HEK293T (cell line): ENCODE measurements around the gene CELF4.

Experiments used
- CTCF ChIA-PET: fragments of 350-600 bp; formaldehyde crosslinking; extraction: SDS; loops from one replicate; lab custom pipeline; 2021; ENCODE audit warnings: antibody characterized with exemption, inconsistent platforms; lab: Yijun Ruan, JAX
- POLR2A ChIA-PET: fragments of 350-600 bp; formaldehyde crosslinking; extraction: SDS; loops from one replicate; lab custom pipeline; 2020; ENCODE audit warnings: antibody characterized with exemption, inconsistent platforms; lab: Yijun Ruan, JAX
- DNase-seq: peaks from one replicate; pipeline ENCODE4 v3.0.0; 2012; ENCODE audit warnings: mixed read lengths; ENCODE audit errors: extremely low spot score
- ARNT ChIP-seq: fragments of 450-650 bp; IDR thresholded peaks from 2 replicates; pipeline ENCODE4 v1.6.1; 2017; ENCODE audit warnings: mild to moderate bottlenecking
- BHLHE40 ChIP-seq: fragments of 450-650 bp; IDR thresholded peaks from 2 replicates; pipeline ENCODE4 v1.6.1; 2016; ENCODE audit warnings: mild to moderate bottlenecking, moderate library complexity, borderline replicate concordance
- CTBP1 ChIP-seq: fragments of 450-650 bp; IDR thresholded peaks from 2 replicates; pipeline ENCODE4 v1.6.1; 2016; ENCODE audit warnings: borderline replicate concordance
- ELF4 ChIP-seq: fragments of 450-650 bp; IDR thresholded peaks from 2 replicates; pipeline ENCODE4 v1.6.1; 2017; ENCODE audit warnings: antibody characterized with exemption
- FOXA1 ChIP-seq: fragments of 450-650 bp; IDR thresholded peaks from 2 replicates; pipeline ENCODE4 v1.6.1; 2016; ENCODE audit warnings: mild to moderate bottlenecking
- FOXK2 ChIP-seq: fragments of 450-650 bp; IDR thresholded peaks from 2 replicates; pipeline ENCODE4 v1.6.1; 2016; ENCODE audit warnings: mild to moderate bottlenecking
- FOXM1 ChIP-seq: fragments of 450-650 bp; IDR thresholded peaks from 2 replicates; pipeline ENCODE4 v1.6.1; 2017; ENCODE audit warnings: mild to moderate bottlenecking, borderline replicate concordance
- HDGF ChIP-seq: fragments of 450-650 bp; IDR thresholded peaks from 2 replicates; pipeline ENCODE4 v1.6.1; 2017; ENCODE audit warnings: antibody characterized with exemption, borderline replicate concordance
- L3MBTL2 ChIP-seq: fragments of 450-650 bp; conservative IDR thresholded peaks from 2 replicates; pipeline ENCODE4 v1.6.1; 2016; ENCODE audit warnings: mild to moderate bottlenecking
- LEF1 ChIP-seq: fragments of 450-650 bp; IDR thresholded peaks from 2 replicates; pipeline ENCODE4 v1.6.1; 2017; ENCODE audit warnings: mild to moderate bottlenecking, borderline replicate concordance
- NFRKB ChIP-seq: fragments of 450-650 bp; IDR thresholded peaks from 2 replicates; pipeline ENCODE4 v1.6.1; 2016; ENCODE audit warnings: mild to moderate bottlenecking, moderate library complexity
- SP1 ChIP-seq: fragments of 450-650 bp; IDR thresholded peaks from 2 replicates; pipeline ENCODE4 v1.6.1; 2017
- SUZ12 ChIP-seq: fragments of 450-650 bp; IDR thresholded peaks from 2 replicates; pipeline ENCODE4 v1.6.1; 2016; ENCODE audit warnings: mild to moderate bottlenecking
- TARDBP ChIP-seq: fragments of 450-650 bp; IDR thresholded peaks from 2 replicates; pipeline ENCODE4 v1.6.1; 2016
- ZNF384 ChIP-seq: fragments of 450-650 bp; IDR thresholded peaks from 2 replicates; pipeline ENCODE4 v1.6.1; 2016
- TF ChIP-seq, protein P1 (sequence below): fragments of 450-650 bp; IDR thresholded peaks from 2 replicates; pipeline ENCODE4 v1.6.1; 2016

The CELF4 gene

GRCh38 chr18:37537868-37538525 is 27.6 kb downstream of the CELF4 start:
- DNase-seq: peak; percentile 98

GRCh38 chr18:37536656-37537055 is 28.9 kb downstream of the CELF4 start:
- no peak for DNase-seq
- CTCF ChIA-PET: interaction anchor here (0.9 to 1.4 kb wide), 3 partner anchors 9 to 194 kb away, joined by 3 to 4 read pairs (median 3); no protein-coding TSS in a partner anchor
- TF ChIP-seq ELF4: no peak
- no peak for TF ChIP-seq ARNT
- TF ChIP-seq ZNF384: no peak
- TF ChIP-seq SP1: no peak
- TF ChIP-seq FOXK2: no peak
- no peak for TF ChIP-seq HDGF
- no peak for TF ChIP-seq NFRKB
- no peak for TF ChIP-seq SUZ12
- TF ChIP-seq LEF1: no peak
- no peak for TF ChIP-seq FOXM1
- TF ChIP-seq L3MBTL2: no peak
- POLR2A ChIA-PET: no interaction called here

More at GRCh38 chr18:37537868-37538525, 27.6 kb downstream of the CELF4 start:
- CTCF ChIA-PET: interaction anchor here (0.5 to 3.3 kb wide), 13 partner anchors 9 to 1222 kb away, joined by 3 to 17 read pairs (median 4); no protein-coding TSS in a partner anchor
- TF ChIP-seq BHLHE40: no peak
- POLR2A ChIA-PET: no interaction called here

GRCh38 chr18:37535968-37536367 is 29.6 kb downstream of the CELF4 start:
- CTCF ChIA-PET: interaction anchor here (0.9 kb wide), 1 partner anchor 8 kb away, joined by 3 read pairs; no protein-coding TSS in a partner anchor
- POLR2A ChIA-PET: no interaction called here
- no peak for DNase-seq
- TF ChIP-seq SUZ12 (no peak), FOXM1 (no peak), LEF1 (no peak), TARDBP (no peak), ARNT (no peak), FOXK2 (no peak), NFRKB (no peak), L3MBTL2 (no peak), FOXA1 (no peak), ELF4 (no peak), BHLHE40 (no peak), CTBP1 (no peak), ZNF384 (no peak), HDGF (no peak), SP1 (no peak)
- TF ChIP-seq, protein P1, sequence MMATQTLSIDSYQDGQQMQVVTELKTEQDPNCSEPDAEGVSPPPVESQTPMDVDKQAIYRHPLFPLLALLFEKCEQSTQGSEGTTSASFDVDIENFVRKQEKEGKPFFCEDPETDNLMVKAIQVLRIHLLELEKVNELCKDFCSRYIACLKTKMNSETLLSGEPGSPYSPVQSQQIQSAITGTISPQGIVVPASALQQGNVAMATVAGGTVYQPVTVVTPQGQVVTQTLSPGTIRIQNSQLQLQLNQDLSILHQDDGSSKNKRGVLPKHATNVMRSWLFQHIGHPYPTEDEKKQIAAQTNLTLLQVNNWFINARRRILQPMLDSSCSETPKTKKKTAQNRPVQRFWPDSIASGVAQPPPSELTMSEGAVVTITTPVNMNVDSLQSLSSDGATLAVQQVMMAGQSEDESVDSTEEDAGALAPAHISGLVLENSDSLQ: no peak

DNA sequence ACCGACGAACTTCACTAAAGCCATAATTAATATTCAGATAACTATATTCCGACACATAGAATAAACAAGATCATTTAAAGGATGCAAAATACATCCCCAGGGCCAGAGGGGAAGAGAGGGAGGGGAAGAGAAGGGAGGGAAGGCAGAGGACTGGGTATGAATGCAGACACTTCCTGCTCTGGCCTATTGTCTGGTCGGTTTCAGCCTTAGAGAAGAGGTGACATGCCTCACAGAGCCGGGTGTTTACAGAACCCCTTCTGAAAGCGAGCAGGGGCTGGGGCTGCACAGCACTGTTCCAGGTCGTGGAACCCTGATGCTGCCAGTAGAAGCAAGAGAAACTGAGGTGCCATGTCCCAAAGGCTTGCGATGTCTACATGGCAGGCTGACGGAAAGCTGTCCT is 31.0 kb downstream of the CELF4 start:
- TF ChIP-seq FOXK2 (no peak), HDGF (no peak), ARNT (no peak), SUZ12 (no peak), ZNF384 (no peak)
- ChIA-PET POLR2A (no interaction called here), CTCF (interaction anchor here (0.6 to 1.4 kb wide), 2 partner anchors 22 to 91 kb away, joined by 3 read pairs; no protein-coding TSS in a partner anchor)
- DNase-seq: no peak

DNA sequence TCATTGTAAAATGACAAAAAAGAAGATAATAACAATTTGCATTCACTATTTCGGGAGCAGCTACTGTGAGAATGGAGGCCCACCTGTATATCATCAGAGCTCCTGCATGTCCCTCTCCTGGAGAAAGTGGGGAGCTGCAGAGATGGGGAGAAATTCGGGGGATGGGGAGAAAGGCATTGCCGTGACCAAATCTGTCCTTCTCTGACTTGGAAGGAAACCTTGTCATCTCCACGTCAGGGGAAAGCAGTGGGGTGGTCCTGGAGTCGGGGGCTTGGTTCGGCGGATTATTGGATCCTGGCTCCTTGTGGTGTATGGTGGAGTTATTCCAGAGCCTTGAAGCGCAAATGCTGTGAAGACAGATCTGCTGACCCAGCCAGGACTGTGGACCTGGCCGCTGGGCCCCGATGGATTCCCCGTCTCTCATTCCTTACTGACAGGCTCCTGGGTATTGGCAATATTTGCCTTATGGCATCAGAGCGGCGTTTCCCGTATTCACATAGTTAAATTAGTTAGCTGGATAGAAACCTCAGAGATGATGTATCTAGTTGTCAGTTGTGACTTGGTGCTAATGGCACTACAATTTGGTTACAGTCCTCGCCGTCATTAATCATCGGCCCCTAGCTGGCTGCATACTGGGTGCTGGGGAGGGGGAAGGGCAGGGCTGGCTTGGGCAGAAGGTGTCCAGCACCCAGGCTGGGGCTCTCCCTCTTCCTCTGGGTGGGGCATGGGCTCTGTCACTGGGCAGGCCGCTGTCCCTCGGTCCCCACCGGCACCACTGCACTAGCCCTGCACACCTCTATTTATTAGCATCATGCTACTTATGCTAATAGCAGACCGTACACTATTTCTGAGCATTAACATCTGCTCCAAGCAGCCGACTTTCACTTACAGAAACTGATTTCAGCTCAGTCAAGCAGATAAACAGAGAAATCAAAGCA is 31.7 kb downstream of the CELF4 start:
- no peak for DNase-seq
- ChIA-PET POLR2A (no interaction called here), CTCF (interaction anchor here (0.6 to 1.4 kb wide), 4 partner anchors 23 to 146 kb away, joined by 3 read pairs; partner anchors contain the start of gene CELF4)
- no peak for TF ChIP-seq BHLHE40
- TF ChIP-seq FOXM1: no peak
- no peak for TF ChIP-seq HDGF
- no peak for TF ChIP-seq SP1
- no peak for TF ChIP-seq FOXK2
- no peak for TF ChIP-seq L3MBTL2
- TF ChIP-seq, protein P1: no peak
- TF ChIP-seq TARDBP: no peak
- no peak for TF ChIP-seq ELF4
- no peak for TF ChIP-seq SUZ12
- TF ChIP-seq CTBP1: no peak
- no peak for TF ChIP-seq FOXA1
- no peak for TF ChIP-seq NFRKB
- no peak for TF ChIP-seq ZNF384
- TF ChIP-seq LEF1: no peak

DNA sequence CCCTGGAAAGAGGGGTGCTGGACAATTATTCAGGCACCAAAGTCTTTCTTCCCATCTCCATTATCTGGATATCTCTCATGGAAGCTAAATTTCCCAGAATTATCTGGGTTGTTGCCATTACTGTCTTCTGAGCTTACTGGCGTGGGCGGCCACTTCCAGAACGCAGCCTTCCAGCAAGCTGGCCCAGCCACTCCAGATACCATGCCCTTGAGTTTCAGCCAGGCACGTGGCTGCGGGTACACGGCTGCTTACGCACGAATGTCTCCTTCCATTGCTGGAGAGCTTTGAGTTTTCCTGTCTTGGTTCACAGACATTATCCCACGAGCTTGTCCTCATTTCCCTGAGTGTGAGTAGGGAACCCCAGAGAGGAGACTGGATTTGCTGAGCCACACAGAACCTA is 32.7 kb downstream of the CELF4 start:
- no peak for DNase-seq
- CTCF ChIA-PET: interaction anchor here (0.6 to 1.4 kb wide), 2 partner anchors 90 to 145 kb away, joined by 3 read pairs; no protein-coding TSS in a partner anchor
- POLR2A ChIA-PET: no interaction called here
- TF ChIP-seq FOXK2: no peak
- no peak for TF ChIP-seq NFRKB
- no peak for TF ChIP-seq ZNF384
- TF ChIP-seq HDGF: no peak
- TF ChIP-seq SP1: no peak
- TF ChIP-seq FOXM1: no peak
